Measurements from ENCODE around the gene NXF1.

DNA sequence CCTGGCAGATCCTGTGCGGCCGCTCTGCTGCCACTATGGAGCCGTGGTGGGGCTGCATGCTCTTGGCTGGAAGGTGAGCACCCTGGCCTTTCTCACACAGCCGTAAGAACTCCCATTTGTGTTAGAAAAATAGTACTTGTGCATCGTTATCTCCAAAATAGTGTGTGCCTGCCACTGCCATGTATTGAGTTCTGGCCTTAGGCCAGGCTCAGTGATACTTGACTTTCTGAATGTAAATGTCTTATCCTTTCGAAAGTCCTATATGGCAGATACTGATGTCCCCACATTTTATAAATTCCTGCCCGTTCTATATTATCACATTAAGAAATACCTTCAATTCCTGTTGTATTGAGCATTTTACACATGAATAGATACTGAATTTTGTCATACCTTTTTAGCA is 22.5 kb downstream of the NXF1 start:
- TF ChIP-seq, protein P1, sequence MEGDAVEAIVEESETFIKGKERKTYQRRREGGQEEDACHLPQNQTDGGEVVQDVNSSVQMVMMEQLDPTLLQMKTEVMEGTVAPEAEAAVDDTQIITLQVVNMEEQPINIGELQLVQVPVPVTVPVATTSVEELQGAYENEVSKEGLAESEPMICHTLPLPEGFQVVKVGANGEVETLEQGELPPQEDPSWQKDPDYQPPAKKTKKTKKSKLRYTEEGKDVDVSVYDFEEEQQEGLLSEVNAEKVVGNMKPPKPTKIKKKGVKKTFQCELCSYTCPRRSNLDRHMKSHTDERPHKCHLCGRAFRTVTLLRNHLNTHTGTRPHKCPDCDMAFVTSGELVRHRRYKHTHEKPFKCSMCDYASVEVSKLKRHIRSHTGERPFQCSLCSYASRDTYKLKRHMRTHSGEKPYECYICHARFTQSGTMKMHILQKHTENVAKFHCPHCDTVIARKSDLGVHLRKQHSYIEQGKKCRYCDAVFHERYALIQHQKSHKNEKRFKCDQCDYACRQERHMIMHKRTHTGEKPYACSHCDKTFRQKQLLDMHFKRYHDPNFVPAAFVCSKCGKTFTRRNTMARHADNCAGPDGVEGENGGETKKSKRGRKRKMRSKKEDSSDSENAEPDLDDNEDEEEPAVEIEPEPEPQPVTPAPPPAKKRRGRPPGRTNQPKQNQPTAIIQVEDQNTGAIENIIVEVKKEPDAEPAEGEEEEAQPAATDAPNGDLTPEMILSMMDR (IDR thresholded peaks at IDR 0.05 in 4 of 5, conservative IDR thresholded peaks at IDR 0.05 in 1 of 5): no peak
- TF ChIP-seq POLR2A (IDR thresholded peaks at IDR 0.05): no peak

Data from gastrocnemius medialis (tissue), 4 donors.